ENCODE measurements around the gene NDUFB7. TPM values are rescaled to one million over a fixed set of nuclear protein-coding genes. Genes with fewer than 3 reads are reported as not detected.

The NDUFB7 gene
- total RNA-seq, 1 donor from 2014 or later: 137 TPM

- Mint-ChIP-seq H3K4me1 (ENCODE audit: unreplicated experiment) (peaks cover 10% of the 10 kb centered on the region), H3K4me3 (no peak overlapping the region), H3K36me3 (peaks cover 3% of the 10 kb centered on the region), H3K9me3 (no peaks in the 10 kb centered on the region), H3K27me3 (no peaks in the 10 kb centered on the region), H3K27ac (no peak overlapping the region)
- TF ChIP-seq, protein P1, sequence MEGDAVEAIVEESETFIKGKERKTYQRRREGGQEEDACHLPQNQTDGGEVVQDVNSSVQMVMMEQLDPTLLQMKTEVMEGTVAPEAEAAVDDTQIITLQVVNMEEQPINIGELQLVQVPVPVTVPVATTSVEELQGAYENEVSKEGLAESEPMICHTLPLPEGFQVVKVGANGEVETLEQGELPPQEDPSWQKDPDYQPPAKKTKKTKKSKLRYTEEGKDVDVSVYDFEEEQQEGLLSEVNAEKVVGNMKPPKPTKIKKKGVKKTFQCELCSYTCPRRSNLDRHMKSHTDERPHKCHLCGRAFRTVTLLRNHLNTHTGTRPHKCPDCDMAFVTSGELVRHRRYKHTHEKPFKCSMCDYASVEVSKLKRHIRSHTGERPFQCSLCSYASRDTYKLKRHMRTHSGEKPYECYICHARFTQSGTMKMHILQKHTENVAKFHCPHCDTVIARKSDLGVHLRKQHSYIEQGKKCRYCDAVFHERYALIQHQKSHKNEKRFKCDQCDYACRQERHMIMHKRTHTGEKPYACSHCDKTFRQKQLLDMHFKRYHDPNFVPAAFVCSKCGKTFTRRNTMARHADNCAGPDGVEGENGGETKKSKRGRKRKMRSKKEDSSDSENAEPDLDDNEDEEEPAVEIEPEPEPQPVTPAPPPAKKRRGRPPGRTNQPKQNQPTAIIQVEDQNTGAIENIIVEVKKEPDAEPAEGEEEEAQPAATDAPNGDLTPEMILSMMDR (conservative IDR thresholded peaks at IDR 0.05): no peak
- no peak for DNase-seq (ENCODE audit: extremely low spot score, unreplicated experiment)
Measured at GRCh38 chr19:14562660-14563589, 8.9 kb downstream of the NDUFB7 start.

DNA sequence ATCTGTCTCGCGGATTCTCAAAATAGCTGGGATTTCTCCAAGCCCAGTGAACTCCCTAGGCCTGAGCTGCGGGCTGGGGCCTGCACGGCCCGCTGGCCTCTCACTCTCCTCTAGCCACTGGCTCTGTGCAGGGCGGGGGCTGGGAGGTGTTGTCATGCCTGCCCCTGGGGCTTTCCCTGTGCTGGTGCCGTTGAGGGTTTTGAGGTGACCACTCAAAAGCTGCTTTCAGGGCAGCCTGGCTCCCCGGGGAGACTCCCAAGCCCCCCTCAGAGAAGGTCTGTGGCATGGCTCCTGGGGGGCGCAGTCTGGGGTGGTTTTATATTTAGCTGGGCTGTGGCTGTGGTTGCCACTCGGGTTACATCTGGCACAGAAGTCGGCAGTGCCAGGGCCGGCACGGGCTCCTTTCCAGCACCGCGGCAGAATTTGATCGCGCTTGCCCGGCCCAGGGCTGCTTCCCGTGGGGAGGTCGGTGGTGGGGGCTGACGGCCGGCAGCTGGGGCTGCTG, 10.0 kb downstream of the NDUFB7 start:
- Mint-ChIP-seq H3K36me3 (peaks cover 3% of the 10 kb centered on the region), H3K4me3 (no peak overlapping the region), H3K27ac (no peak overlapping the region), H3K4me1 (ENCODE audit: unreplicated experiment) (peaks cover 4% of the 10 kb centered on the region), H3K9me3 (no peaks in the 10 kb centered on the region), H3K27me3 (no peaks in the 10 kb centered on the region)
- TF ChIP-seq, protein P1 (conservative IDR thresholded peaks at IDR 0.05): no peak
- no peak for DNase-seq (ENCODE audit: extremely low spot score, unreplicated experiment)

DNA sequence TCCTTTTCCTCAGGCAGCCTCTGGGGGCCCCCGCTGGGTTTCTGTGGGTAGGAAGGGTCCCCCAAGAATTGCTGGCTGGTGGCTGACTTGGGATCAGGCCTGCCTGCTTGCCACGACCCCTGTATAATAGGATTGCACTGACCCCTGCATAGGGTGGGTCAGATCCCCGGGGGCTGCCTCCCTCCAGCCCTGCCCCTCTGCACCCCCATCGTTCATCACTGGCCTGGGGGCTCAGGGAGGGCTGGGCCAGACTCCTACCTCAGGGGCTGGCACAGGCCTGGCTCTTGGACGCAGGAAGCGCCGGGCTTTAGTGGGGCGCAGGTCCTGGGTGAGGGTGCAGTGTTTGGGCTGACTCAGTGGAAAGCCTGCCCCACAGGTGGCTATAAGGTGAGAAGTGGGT, 10.6 kb downstream of the NDUFB7 start:
- TF ChIP-seq, protein P1 (conservative IDR thresholded peaks at IDR 0.05): no peak
- Mint-ChIP-seq H3K4me3 (no peak overlapping the region), H3K27me3 (no peaks in the 10 kb centered on the region), H3K4me1 (ENCODE audit: unreplicated experiment) (peaks cover 9% of the 10 kb centered on the region), H3K27ac (no peak overlapping the region), H3K36me3 (peaks cover 3% of the 10 kb centered on the region), H3K9me3 (no peaks in the 10 kb centered on the region)
- DNase-seq (ENCODE audit: extremely low spot score, unreplicated experiment): no peak

DNA sequence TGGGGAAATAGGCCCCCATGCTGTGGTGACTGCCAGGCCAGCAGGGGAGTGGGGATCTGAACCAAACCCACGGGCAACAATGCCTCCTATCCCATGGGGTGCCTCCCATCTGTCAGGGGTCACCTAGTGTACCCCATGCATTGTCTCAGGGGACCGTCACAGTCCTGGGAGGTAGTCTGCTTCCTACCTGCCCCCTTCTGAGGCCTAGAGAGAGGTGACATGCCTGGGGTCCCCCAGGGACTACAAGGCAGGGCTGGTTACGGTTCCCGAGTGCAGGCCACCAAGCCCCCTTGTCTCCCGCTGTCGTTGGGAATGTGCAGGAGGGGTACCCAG, 11.1 kb downstream of the NDUFB7 start:
- Mint-ChIP-seq H3K27ac (no peak overlapping the region), H3K9me3 (no peaks in the 10 kb centered on the region), H3K4me1 (ENCODE audit: unreplicated experiment) (peaks cover 14% of the 10 kb centered on the region), H3K4me3 (no peak overlapping the region), H3K27me3 (no peaks in the 10 kb centered on the region), H3K36me3 (peaks cover 3% of the 10 kb centered on the region)
- no peak for DNase-seq (ENCODE audit: extremely low spot score, unreplicated experiment)
- TF ChIP-seq, protein P1 (conservative IDR thresholded peaks at IDR 0.05): no peak

DNA sequence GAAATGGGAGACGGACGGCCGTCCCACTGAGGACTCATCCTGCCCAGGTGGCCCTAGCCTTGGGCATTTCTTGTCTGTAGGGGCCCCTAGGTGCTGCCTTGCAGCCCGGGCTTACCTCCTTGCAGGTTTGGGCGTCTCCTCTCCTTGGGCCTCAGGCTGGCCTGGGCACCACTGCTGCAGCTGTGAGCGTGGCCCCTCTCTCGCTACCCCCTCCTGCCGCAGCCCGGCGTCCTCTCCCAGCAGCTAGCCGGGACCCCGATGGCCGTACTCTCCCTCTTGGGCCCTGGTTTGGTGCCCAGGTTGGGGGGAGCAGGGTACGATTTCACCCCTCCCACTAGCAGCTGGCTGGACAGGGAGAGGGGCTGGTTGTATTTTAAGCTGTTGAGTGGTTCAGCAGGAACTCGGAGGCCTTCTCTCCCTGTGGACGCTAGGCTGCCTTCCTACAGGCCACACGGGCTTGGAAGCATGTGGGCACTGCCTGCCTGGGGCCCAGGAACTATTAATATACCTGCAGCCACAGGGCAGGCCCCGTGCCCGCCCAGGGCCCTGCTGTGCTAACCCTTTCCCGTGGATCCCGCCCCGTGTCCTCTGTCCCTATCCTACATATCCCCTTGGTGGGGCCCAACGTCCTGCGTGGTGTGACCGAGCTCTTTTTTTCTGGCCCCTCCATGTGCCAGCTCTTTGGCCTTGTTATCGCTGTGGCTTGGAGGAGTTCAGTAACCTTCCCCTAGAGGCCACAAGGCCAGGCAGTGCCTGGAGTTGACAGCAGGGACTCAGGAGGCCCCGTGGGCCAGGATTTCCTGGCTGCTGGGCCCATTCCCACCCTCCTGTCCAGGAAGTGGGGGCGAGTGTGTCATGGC, 11.7 kb downstream of the NDUFB7 start:
- peaks cover 3% of the 10 kb centered on the region for H3K36me3 Mint-ChIP-seq
- no peaks in the 10 kb centered on the region for H3K9me3 Mint-ChIP-seq
- peaks cover 15% of the 10 kb centered on the region for H3K4me1 Mint-ChIP-seq (ENCODE audit: unreplicated experiment)
- H3K4me3 Mint-ChIP-seq: no peak overlapping the region
- H3K27ac Mint-ChIP-seq: no peak overlapping the region
- DNase-seq (ENCODE audit: extremely low spot score, unreplicated experiment): no peak
- TF ChIP-seq, protein P1 (conservative IDR thresholded peaks at IDR 0.05): no peak
- H3K27me3 Mint-ChIP-seq: no peaks in the 10 kb centered on the region

Measured in type B pancreatic cell (in vitro differentiated cells).